Endothelial cell (in vitro differentiated cells): ENCODE results near the gene RCL1. TPM values are rescaled to one million over a fixed set of nuclear protein-coding genes. Genes with fewer than 3 reads are reported as not detected.

Source experiments
- DNase-seq: peaks from one replicate; pipeline ENCODE4 v3.0.0; 2021; ENCODE audit warnings: low spot score
- H3K27ac Mint-ChIP-seq: one replicate; pipeline ENCODE4 v1.8.0; 2021; ENCODE audit warnings: mixed read lengths, inconsistent platforms; ENCODE audit not compliant: unreplicated experiment
- H3K27me3 Mint-ChIP-seq: one replicate; pipeline ENCODE4 v1.8.0; 2021; ENCODE audit warnings: mild to moderate bottlenecking, moderate library complexity, mixed read lengths, inconsistent platforms; ENCODE audit not compliant: unreplicated experiment
- H3K36me3 Mint-ChIP-seq: one replicate; pipeline ENCODE4 v1.8.0; 2021; ENCODE audit warnings: mild to moderate bottlenecking, low read depth, mixed read lengths, inconsistent platforms; ENCODE audit not compliant: unreplicated experiment
- H3K4me1 Mint-ChIP-seq: one replicate; pipeline ENCODE4 v1.8.0; 2021; ENCODE audit warnings: mild to moderate bottlenecking, mixed read lengths, inconsistent platforms; ENCODE audit not compliant: unreplicated experiment
- H3K4me3 Mint-ChIP-seq: one replicate; pipeline ENCODE4 v1.8.0; 2021; ENCODE audit warnings: mild to moderate bottlenecking, mixed read lengths, inconsistent platforms; ENCODE audit not compliant: unreplicated experiment
- H3K9me3 Mint-ChIP-seq: one replicate; pipeline ENCODE4 v1.8.0; 2021; ENCODE audit warnings: mixed read lengths, inconsistent platforms; ENCODE audit not compliant: unreplicated experiment
- CTCF ChIP-seq: fragments of 200-600 bp; sonication (generic); IDR thresholded peaks from one replicate; pipeline ENCODE4 v1.5.0; 2021; ENCODE audit warnings: antibody characterized with exemption; ENCODE audit not compliant: unreplicated experiment
- total RNA-seq: library from RNA; stranded (reverse); fragmentation: NEBNext Ultra II Directional; extraction: Animal tissue kit (Norgen Biotek cat#: 25700); gene quantifications from one replicate; pipeline ENCODE4 v1.2.1, GENCODE V29; 2021; ENCODE audit not compliant: unreplicated experiment

The RCL1 gene
- total RNA-seq, 1 donor from 2014 or later: 12.2 TPM

- Mint-ChIP-seq H3K27ac (no peak overlapping the region), H3K36me3 (peaks cover 8% of the 10 kb centered on the region), H3K27me3 (no peaks in the 10 kb centered on the region), H3K4me1 (peaks cover 18% of the 10 kb centered on the region), H3K4me3 (no peak overlapping the region), H3K9me3 (no peaks in the 10 kb centered on the region)
- TF ChIP-seq CTCF: no peak
- DNase-seq: no peak
Observed at GRCh38 chr9:4855841-4856240, 63.1 kb downstream of the RCL1 start.

- Mint-ChIP-seq H3K36me3 (peaks cover 8% of the 10 kb centered on the region), H3K27me3 (no peaks in the 10 kb centered on the region), H3K27ac (no peak overlapping the region), H3K4me1 (peaks cover 12% of the 10 kb centered on the region), H3K4me3 (no peak overlapping the region), H3K9me3 (no peaks in the 10 kb centered on the region)
- no peak for TF ChIP-seq CTCF
- no peak for DNase-seq
Observed at GRCh38 chr9:4857163-4857810, 64.5 kb downstream of the RCL1 start.

GRCh38 chr9:4859035-4859434, 66.3 kb downstream of the RCL1 start:
- Mint-ChIP-seq H3K4me1 (peaks cover 17% of the 10 kb centered on the region), H3K27me3 (no peaks in the 10 kb centered on the region), H3K36me3 (peaks cover 12% of the 10 kb centered on the region), H3K27ac (no peak overlapping the region), H3K4me3 (no peak overlapping the region), H3K9me3 (no peaks in the 10 kb centered on the region)
- TF ChIP-seq CTCF: no peak
- DNase-seq: no peak

- no peak overlapping the region for H3K27ac Mint-ChIP-seq
- H3K4me1 Mint-ChIP-seq: peaks cover 14% of the 10 kb centered on the region
- H3K4me3 Mint-ChIP-seq: no peak overlapping the region
- no peaks in the 10 kb centered on the region for H3K9me3 Mint-ChIP-seq
- H3K36me3 Mint-ChIP-seq: peaks cover 12% of the 10 kb centered on the region
- H3K27me3 Mint-ChIP-seq: no peaks in the 10 kb centered on the region
- no peak for DNase-seq
- TF ChIP-seq CTCF: no peak
Observed at GRCh38 chr9:4860383-4860782, 67.6 kb downstream of the RCL1 start.

GRCh38 chr9:4861145-4861544, 68.4 kb downstream of the RCL1 start:
- DNase-seq: no peak
- no peak for TF ChIP-seq CTCF
- Mint-ChIP-seq H3K4me3 (no peak overlapping the region), H3K36me3 (peaks cover 12% of the 10 kb centered on the region), H3K27ac (no peak overlapping the region), H3K9me3 (no peaks in the 10 kb centered on the region), H3K4me1 (peaks cover 9% of the 10 kb centered on the region), H3K27me3 (no peaks in the 10 kb centered on the region)
